Bronchial epithelial cell (primary cell): Measurements from ENCODE around the gene FGF19. TPM values are rescaled to one million over a fixed set of nuclear protein-coding genes. Genes with fewer than 3 reads are reported as not detected.

Experiments
- DNase-seq: peaks from one replicate; pipeline ENCODE4 v3.0.0-alpha.2; 2010; ENCODE audit warnings: low read depth
- FAIRE-seq: peaks from 2 replicates; lab custom pipeline; 2011; peaks lifted over from hg19 to GRCh38; lab: Jason Lieb, UNC
- H3K27me3 ChIP-seq: 2 replicates; pipeline ENCODE4 v1.5.1; 2011; ENCODE audit warnings: low read length; ENCODE audit not compliant: control insufficient read depth, insufficient read depth
- H3K36me3 ChIP-seq: 2 replicates; pipeline ENCODE4 v1.5.1; 2011; ENCODE audit warnings: low read length; ENCODE audit not compliant: control insufficient read depth, insufficient read depth
- H3K4me3 ChIP-seq: 2 replicates; pipeline ENCODE4 v1.5.1; 2011; ENCODE audit warnings: mild to moderate bottlenecking, low read depth, low read length, control low read depth
- total RNA-seq: library from RNA; depleted of rRNA; stranded (reverse); fragments of >200 nt; gene quantifications from 2 replicates; pipeline ENCODE4 v1.2.1, GENCODE V29; 2014
- TF ChIP-seq, protein P1 (sequence below): IDR thresholded peaks from 2 replicates; pipeline ENCODE4 v1.5.1; 2011; ENCODE audit warnings: mild to moderate bottlenecking, moderate library complexity, low read length, control low read depth, inconsistent platforms; ENCODE audit not compliant: insufficient read depth, severe bottlenecking

FGF19 gene
- total RNA-seq, 1 donor from 2014 or later, result not detected

DNA sequence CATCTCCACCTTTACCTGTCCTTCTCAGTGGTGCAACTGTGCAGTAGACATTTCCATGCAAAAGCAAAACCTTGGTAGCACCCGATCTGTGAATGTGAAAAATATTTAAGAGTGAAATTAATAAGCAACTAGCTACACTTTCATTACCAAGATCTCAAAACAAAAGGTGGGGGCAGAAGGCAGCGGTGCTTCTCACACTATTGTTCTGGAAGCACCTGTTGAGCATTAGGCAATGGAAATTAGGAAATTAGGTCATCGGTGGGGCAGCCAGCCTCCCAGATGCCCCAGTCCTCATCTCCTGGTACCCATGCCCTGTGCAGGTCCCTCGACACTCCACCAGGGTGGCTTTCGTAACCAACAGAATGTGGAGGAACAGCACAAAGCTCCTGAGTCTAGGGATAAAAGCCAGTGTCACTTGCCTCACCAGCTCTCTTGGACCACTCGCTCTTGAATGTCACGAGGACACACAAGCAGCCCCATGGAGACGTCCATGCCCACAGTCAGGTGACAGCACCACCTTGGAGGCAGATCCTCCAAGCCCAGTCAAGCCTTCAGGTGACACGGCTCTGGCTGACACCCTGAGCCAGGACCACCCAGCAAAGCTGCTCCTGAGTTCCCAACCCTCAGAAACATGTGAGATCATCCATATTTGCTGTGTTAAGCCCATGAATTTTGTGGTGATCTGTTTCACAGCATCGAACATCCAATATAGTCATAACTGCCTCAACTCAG is 31.9 kb downstream of the FGF19 start:
- H3K27me3 ChIP-seq, result no peaks in the 10 kb centered on the region
- TF ChIP-seq, protein P1, sequence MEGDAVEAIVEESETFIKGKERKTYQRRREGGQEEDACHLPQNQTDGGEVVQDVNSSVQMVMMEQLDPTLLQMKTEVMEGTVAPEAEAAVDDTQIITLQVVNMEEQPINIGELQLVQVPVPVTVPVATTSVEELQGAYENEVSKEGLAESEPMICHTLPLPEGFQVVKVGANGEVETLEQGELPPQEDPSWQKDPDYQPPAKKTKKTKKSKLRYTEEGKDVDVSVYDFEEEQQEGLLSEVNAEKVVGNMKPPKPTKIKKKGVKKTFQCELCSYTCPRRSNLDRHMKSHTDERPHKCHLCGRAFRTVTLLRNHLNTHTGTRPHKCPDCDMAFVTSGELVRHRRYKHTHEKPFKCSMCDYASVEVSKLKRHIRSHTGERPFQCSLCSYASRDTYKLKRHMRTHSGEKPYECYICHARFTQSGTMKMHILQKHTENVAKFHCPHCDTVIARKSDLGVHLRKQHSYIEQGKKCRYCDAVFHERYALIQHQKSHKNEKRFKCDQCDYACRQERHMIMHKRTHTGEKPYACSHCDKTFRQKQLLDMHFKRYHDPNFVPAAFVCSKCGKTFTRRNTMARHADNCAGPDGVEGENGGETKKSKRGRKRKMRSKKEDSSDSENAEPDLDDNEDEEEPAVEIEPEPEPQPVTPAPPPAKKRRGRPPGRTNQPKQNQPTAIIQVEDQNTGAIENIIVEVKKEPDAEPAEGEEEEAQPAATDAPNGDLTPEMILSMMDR, result no peak
- FAIRE-seq, result no peak
- no peak overlapping the region for H3K4me3 ChIP-seq
- DNase-seq, result no peak
- H3K36me3 ChIP-seq, result peaks cover 13% of the 10 kb centered on the region

DNA sequence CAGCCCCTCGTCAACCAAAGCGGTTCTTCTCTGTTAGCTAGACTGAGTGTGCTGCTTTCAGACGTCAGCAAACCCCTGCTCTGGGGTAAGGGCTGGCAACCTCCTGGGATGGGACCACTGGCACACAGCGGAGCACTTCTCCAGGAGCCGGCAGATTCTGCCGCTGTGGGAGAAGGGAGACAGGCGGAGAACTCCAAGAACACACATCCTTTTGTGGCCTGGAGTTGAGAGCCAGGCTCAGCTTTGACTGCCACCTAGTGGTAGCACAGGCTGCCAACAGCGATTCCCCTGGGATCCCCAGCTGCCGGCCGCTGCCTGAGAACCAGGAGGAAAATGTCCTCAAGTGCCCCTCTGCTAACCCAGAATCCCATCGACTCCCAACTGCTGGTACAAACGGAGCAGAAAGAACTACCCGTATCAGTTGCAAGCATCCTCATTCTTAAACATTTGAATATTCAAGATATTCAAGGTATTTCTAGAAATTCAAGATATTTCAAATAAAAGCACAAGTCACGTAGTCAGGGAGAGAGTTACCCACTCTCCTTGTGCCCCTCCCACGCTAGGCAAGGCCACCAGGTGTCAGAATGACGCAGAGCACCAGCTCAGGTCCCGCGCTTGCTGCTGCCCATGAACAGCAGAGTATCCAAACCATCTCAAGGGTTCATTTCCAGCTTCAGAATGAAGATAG is 33.5 kb downstream of the FGF19 start:
- H3K4me3 ChIP-seq, result no peak overlapping the region
- DNase-seq (peak; percentile 61), FAIRE-seq (no peak)
- H3K36me3 ChIP-seq, result peaks cover 17% of the 10 kb centered on the region
- TF ChIP-seq, protein P1, result peak; percentile 98
- H3K27me3 ChIP-seq, result no peaks in the 10 kb centered on the region

DNA sequence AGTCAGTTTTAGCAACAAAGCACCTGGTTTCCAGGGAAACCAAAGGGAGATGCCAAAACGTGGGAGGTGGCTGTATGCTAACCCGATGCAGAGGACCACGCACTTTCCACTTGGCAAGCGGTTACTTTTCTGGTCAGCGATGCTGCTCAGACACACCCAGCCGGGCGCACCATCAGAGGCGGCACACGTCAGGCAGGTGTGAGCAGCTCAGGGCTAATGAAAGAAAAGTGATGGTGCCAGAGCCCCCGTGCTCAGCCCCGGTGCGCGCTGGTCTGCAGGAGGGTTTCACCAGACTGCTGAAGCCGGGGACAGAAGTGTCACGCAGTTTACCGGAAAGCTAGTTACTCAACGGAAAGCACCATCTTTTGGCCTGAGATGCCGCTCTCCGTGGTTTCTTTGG is 34.3 kb downstream of the FGF19 start:
- Histone ChIP-seq H3K36me3 (peaks cover 21% of the 10 kb centered on the region), H3K4me3 (no peak overlapping the region), H3K27me3 (no peaks in the 10 kb centered on the region)
- TF ChIP-seq, protein P1, result no peak
- no peak for DNase-seq
- no peak for FAIRE-seq

DNA sequence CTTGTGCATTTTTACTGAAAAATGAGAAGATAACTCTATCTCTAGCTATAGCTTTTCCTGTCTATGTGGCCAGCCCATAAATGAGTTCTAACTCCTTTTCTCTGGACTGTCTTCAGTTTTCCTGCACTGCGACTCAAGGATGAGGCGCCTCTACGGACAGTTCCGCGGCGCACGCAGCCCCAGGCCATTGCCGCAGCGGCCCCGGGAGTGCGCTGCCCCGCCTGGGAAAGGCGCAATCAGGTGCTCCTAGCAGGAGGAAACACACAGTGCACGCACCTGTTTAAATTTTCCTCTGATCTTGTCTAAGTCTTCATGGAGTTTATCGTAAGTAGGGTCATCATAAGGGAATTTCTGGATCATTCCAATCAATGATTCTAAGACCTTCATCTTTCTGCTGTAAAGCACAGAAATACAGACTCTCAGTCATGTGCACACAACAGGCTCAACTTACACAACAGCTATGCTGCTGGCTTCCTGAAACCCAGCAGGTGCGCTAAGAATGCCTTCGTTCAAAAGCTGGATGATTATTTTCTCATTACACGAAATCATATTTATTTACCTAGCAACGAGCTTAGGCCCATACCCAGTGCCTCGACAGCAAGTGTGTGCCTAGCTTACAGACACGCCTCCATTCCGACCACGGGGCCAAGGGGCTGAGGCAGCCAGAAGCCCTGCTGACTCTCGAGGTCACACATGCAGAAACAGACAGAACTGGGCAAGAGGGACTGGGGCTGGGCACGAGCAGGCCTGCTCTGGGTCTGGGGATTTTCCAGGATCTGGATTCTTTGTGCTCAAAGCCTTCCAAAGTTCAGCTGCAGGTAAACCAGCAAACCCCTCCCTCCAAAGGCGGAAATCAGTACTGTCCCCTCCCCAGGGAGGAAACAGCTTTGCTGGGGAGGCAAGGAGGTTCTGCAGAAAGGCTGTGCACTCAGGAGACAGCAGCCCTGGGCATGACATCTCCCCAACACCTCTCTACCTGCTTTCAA is 35.9 kb downstream of the FGF19 start:
- FAIRE-seq, result no peak

More for the DNA sequence above, 35.9 kb downstream of the FGF19 start:
- peak; percentile 29 for DNase-seq
- Histone ChIP-seq H3K4me3 (no peak overlapping the region), H3K27me3 (no peaks in the 10 kb centered on the region), H3K36me3 (peaks cover 22% of the 10 kb centered on the region)
- TF ChIP-seq, protein P1, result no peak
